ENCODE results near the gene PICK1. TPM values are rescaled to one million over a fixed set of nuclear protein-coding genes. Genes with fewer than 3 reads are reported as not detected.
A peak's percentile ranks its signal among the peaks of the same experiment; 100 is the strongest.

Gene PICK1
- total RNA-seq, 3 donors from 2014 or later = 42.0 to 61.3 (median 49.9) TPM

DNA sequence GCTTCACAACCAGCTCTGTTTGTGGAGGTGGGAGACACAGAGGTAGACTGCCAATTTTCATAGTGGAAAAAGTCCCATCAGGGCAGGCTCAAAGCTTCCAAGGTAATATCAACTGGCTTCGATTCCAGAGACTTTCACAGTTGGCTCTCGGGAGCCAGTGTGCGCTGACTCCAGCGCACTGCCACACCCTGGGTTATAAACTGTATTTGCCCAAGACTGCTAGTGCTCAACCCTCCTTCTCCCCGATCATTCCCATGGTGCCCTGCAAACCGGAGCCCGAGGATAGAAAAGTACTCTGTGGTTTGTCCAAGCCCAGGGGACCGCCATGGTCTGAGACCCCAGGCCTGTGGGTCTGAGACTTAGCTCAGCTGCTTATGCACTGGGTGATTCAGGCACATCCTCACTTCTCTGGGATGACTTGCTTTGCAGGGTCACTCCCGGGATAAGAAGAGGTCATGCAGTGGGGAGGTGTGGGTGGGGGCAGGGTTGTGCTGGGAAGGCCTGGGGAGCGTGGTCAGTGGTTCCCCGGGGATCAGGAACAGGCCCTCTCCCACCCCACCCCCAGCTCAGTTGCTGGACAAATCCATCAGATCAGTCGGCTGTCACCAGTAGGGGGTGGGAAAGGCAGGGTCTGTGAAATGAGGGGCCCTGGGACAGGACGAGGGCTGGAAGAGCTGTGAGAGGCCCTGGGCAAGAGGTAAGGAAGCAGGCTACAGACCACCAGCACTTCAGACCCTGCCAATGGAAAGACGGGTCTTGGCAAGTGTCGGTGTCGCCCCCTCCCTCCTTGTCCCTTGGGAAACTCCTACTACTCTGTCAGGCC is 26.7 kb upstream of the PICK1 start:
- TF ChIP-seq POLR2AphosphoS5 (IDR thresholded peaks at IDR 0.05) (no peak), POLR2A (IDR thresholded peaks at IDR 0.05) (no peak)
- TF ChIP-seq, protein P1, sequence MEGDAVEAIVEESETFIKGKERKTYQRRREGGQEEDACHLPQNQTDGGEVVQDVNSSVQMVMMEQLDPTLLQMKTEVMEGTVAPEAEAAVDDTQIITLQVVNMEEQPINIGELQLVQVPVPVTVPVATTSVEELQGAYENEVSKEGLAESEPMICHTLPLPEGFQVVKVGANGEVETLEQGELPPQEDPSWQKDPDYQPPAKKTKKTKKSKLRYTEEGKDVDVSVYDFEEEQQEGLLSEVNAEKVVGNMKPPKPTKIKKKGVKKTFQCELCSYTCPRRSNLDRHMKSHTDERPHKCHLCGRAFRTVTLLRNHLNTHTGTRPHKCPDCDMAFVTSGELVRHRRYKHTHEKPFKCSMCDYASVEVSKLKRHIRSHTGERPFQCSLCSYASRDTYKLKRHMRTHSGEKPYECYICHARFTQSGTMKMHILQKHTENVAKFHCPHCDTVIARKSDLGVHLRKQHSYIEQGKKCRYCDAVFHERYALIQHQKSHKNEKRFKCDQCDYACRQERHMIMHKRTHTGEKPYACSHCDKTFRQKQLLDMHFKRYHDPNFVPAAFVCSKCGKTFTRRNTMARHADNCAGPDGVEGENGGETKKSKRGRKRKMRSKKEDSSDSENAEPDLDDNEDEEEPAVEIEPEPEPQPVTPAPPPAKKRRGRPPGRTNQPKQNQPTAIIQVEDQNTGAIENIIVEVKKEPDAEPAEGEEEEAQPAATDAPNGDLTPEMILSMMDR (IDR thresholded peaks at IDR 0.05) = no peak
- Histone ChIP-seq H3K27ac (peak overlapping the region; percentile 72 to 96), H3K4me1 (peaks cover 15 to 42% of the 10 kb centered on the region in 2 donors), H3K4me3 (no peak overlapping the region), H3K27me3 (no peaks in the 10 kb centered on the region), H3K36me3 (no peaks in the 10 kb centered on the region), H3K9me3 (no peaks in the 10 kb centered on the region)
- intact Hi-C loops (cut with DNase I; ENCODE audit: low total_unique reads) = loop anchor here (10.0 kb wide), 1 partner anchor 46 kb away; the partner anchor contains the start of gene SOX10
- no peak for DNase-seq (ENCODE audit: low spot score in 2 of 2)

DNA sequence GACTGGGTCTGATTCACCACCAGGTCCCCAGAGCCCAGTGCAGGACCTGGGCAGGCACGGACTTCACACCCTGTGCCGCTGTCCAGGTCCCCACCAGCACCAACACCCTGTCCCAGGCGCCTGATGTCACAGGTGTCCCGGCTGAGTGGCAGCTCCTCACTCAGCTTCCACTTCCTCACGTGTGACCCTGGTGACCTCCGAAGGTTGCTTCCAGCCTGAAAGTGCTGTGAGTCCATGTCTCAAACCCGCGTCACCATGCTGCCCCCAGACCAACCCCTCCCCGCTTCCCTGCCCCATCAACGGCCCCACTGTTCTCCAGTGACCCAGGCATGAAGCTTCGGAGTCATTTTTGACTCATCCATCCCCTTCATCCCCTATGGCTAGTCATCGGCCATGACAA is 25.7 kb upstream of the PICK1 start:
- Histone ChIP-seq H3K9me3 (no peaks in the 10 kb centered on the region), H3K27me3 (no peaks in the 10 kb centered on the region), H3K4me3 (no peak overlapping the region), H3K36me3 (no peaks in the 10 kb centered on the region), H3K27ac (peak overlapping the region; percentile 72 to 96), H3K4me1 (peaks cover 15 to 39% of the 10 kb centered on the region in 2 donors)
- intact Hi-C loops (cut with DNase I; ENCODE audit: low total_unique reads) = loop anchor here (10.0 kb wide), 1 partner anchor 47 kb away; the partner anchor contains the start of gene SOX10
- no peak for DNase-seq (ENCODE audit: low spot score in 2 of 2)
- TF ChIP-seq POLR2A (IDR thresholded peaks at IDR 0.05) (no peak), POLR2AphosphoS5 (IDR thresholded peaks at IDR 0.05) (no peak)
- TF ChIP-seq, protein P1 (IDR thresholded peaks at IDR 0.05) = no peak

DNA sequence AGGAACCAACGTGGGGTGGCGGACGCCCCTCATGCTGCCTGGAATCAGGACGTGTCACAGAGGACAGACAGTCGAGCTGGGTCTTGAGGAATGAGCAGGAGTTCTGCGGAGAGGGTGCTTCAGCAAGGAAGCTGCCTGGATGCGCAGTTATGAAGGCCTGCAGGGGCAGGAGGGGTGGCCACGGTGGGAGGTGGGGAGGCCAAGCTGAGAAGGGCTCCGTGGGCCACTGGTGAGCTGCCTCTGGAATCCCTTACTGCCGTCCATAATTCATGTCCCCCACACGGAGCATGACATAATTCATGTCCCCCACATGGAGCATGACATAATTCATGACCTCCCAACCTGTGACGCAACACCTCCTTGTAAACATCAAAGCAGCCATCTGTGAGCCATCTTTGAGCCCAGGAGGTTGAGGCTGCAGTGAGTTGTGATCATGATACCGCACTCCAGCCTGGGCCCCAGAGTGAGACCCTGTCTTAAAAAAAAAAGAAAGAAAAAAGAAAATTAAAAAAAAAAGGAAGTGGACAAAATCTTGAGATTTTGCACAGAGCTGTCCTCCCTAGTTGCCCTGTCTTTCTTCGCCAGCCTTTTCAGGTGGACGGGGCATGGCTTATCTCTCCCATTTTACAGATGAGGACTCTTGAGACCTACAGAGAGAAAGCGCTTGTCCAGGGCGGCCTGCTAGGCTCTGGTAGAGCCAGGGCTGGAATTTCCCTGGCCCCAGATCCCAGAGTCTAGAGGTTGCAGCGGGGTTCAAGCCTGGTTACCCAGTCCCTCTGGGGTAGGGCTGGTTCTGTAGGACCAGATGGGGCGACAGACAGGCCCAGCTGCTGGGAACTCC is 24.3 kb upstream of the PICK1 start:
- Histone ChIP-seq H3K36me3 (no peaks in the 10 kb centered on the region), H3K9me3 (no peaks in the 10 kb centered on the region), H3K27me3 (no peaks in the 10 kb centered on the region), H3K4me1 (peaks cover 15 to 34% of the 10 kb centered on the region in 2 donors), H3K4me3 (peak overlapping the region in 1 of 3 donors; percentile 35), H3K27ac (peak overlapping the region; percentile 96)
- no peak for DNase-seq (ENCODE audit: low spot score in 2 of 2)
- TF ChIP-seq POLR2AphosphoS5 (IDR thresholded peaks at IDR 0.05) (peak in 2 of 3 donors; percentile 45 to 68), POLR2A (IDR thresholded peaks at IDR 0.05) (no peak)
- TF ChIP-seq, protein P1 (IDR thresholded peaks at IDR 0.05) = no peak
- intact Hi-C loops (cut with DNase I; ENCODE audit: low total_unique reads) = loop anchor here (10.0 kb wide), 1 partner anchor 48 kb away; the partner anchor contains the start of gene SOX10

- Histone ChIP-seq H3K9me3 (no peaks in the 10 kb centered on the region), H3K27me3 (no peaks in the 10 kb centered on the region), H3K4me1 (peaks cover 19 to 34% of the 10 kb centered on the region in 2 donors), H3K4me3 (peak overlapping the region in 1 of 3 donors; percentile 35), H3K27ac (peak overlapping the region; percentile 96), H3K36me3 (no peaks in the 10 kb centered on the region)
- TF ChIP-seq POLR2A (IDR thresholded peaks at IDR 0.05) = no peak
- no peak for TF ChIP-seq POLR2AphosphoS5 (IDR thresholded peaks at IDR 0.05)
- TF ChIP-seq, protein P1 (IDR thresholded peaks at IDR 0.05) = no peak
- DNase-seq (ENCODE audit: low spot score in 2 of 2) = no peak
- intact Hi-C loops (cut with DNase I; ENCODE audit: low total_unique reads) = loop anchor here (10.0 kb wide), 1 partner anchor 49 kb away; the partner anchor contains the start of gene SOX10
These were observed 23.5 kb upstream of the PICK1 start for GRCh38 chr22:38033522-38034277.
